ENCODE measurements around the gene SORL1.

DNA sequence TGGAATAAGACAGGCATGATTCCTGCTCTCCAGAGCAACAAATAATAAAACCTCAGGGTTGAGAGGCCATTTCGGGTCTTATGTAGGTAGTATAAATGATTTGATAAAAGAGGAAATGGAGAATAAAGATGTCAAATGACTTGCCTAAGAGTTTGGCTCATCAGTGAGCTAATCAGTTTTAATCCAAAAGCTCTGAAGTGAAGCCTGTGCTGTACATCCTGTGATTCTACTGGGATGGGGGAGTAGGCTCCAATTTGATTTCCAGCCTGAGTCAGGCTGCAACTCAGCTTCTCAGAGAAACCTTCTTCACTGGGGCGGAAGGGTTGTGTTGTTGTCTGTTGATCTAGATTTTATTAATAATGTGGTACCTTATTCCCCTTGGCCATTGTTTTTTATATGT, 192.9 kb downstream of the SORL1 start:
- TF ChIP-seq, protein P1, sequence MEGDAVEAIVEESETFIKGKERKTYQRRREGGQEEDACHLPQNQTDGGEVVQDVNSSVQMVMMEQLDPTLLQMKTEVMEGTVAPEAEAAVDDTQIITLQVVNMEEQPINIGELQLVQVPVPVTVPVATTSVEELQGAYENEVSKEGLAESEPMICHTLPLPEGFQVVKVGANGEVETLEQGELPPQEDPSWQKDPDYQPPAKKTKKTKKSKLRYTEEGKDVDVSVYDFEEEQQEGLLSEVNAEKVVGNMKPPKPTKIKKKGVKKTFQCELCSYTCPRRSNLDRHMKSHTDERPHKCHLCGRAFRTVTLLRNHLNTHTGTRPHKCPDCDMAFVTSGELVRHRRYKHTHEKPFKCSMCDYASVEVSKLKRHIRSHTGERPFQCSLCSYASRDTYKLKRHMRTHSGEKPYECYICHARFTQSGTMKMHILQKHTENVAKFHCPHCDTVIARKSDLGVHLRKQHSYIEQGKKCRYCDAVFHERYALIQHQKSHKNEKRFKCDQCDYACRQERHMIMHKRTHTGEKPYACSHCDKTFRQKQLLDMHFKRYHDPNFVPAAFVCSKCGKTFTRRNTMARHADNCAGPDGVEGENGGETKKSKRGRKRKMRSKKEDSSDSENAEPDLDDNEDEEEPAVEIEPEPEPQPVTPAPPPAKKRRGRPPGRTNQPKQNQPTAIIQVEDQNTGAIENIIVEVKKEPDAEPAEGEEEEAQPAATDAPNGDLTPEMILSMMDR (IDR thresholded peaks at IDR 0.05; ENCODE audit: poor library complexity, severe bottlenecking): no peak
- TF ChIP-seq POLR2AphosphoS5 (IDR thresholded peaks at IDR 0.05) (no peak), MXI1 (conservative IDR thresholded peaks at IDR 0.05; ENCODE audit: poor library complexity, severe bottlenecking) (no peak), RAD21 (conservative IDR thresholded peaks at IDR 0.05) (no peak), EZH2 (IDR thresholded peaks at IDR 0.05; ENCODE audit: borderline replicate concordance, insufficient read depth, low read length, poor library complexity, severe bottlenecking) (no peak), TAF1 (IDR thresholded peaks at IDR 0.05; ENCODE audit: low read depth) (no peak), REST (IDR thresholded peaks at IDR 0.05; ENCODE audit: borderline replicate concordance) (no peak)

Measured in neural cell (in vitro differentiated cells).